GM21529 (cell line): Measurements from ENCODE around the gene POLD4.
A peak's percentile ranks its signal among the peaks of the same experiment; 100 is the strongest.
"Not testable (repeated sequence)": the region's sequence is repeated elsewhere in the genome, so short reads cannot be mapped to it uniquely, and the experiment has no call there.

ENCODE experiments used
- ATAC-seq: cut with Tn5 transposase; IDR thresholded peaks from one replicate; pipeline ENCODE4 v1.9.1; 2021; ENCODE audit not compliant: unreplicated experiment

Gene POLD4

DNA sequence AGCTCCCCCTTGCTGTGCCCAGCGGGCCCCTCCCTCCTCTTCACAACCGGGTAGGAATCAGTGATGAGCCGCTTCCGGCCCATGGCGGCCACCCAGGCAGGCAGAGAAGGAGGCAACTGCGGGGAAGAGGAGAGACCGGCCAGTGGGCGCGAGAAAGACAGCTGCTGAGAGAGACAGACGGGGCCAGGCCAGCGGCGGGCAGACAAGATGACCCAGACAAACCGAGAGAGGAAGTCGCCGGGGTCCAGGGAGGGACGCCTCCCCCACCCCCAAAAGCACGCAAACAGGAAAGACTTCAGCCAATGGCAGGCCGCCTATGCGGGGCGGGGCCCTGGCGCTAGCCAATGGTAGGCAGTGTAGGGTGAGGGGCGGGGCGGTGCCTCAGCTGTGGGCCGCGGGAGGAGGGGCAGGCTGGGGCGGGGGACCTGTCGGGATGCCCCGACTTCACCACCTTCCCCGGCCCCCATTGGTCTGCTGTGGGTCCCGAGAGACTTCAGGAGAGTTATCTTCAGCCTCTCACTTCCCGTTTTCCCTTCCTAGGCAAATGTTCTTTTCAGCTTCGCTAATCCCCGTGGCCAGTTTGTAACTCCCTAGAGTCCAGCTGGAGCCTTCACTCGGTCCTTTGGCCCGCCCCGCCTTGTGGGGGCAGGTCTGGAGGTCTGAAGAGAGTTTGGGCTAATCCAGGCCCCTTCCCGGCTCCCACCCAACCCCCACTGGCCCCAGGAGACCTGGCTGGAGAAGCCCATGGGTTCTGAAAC lies at the start of gene POLD4:
TSS of gene POLD4 (minus strand) at position 230 of the 758 bp plus-strand sequence. CDS start at position 83, 147 bp downstream.
- peak; percentile 70 for ATAC-seq

- ATAC-seq = not testable (repeated sequence)
Observed at GRCh38 chr11:67403085-67403484, 49.7 kb upstream of the POLD4 start.

DNA sequence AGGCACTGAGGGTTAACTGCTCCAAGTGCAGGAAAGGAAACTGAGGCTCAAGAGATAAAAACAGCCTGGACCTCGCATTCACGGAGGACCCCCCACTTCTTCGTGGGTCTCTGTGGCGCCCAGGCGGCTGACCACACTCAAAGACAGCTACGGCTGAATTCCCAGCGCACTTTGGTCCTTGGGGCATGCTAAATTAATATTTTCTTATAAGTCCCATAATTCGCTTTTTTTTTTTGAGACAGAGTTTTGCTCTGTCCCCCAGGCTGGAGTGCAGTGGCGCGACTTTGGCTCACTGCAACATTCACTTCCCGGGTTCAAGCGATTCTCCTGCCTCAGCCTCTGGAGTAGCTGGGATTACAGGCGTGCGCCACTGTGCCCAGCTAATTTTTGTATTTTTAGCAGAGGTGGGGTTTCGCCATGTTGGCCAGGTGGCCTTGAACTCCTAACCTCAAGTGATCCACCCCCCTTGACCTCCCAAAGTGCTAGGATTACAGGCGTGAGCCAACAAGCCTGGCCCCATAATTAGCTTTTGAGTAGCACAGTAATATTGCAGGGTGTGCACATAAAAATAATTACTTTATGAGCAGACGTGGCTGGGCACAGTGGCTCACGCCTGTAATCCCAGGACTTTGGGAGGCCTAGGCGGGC lies 49.0 kb upstream of the POLD4 start:
- ATAC-seq = not testable (repeated sequence)

- peak; percentile 48 for ATAC-seq
Observed at GRCh38 chr11:67401495-67402191, 48.3 kb upstream of the POLD4 start, which contains the start of gene PPP1CA. TSS of gene PPP1CA (minus strand) at chr11:67401858. CDS start at chr11:67401782, 76 bp downstream.

DNA sequence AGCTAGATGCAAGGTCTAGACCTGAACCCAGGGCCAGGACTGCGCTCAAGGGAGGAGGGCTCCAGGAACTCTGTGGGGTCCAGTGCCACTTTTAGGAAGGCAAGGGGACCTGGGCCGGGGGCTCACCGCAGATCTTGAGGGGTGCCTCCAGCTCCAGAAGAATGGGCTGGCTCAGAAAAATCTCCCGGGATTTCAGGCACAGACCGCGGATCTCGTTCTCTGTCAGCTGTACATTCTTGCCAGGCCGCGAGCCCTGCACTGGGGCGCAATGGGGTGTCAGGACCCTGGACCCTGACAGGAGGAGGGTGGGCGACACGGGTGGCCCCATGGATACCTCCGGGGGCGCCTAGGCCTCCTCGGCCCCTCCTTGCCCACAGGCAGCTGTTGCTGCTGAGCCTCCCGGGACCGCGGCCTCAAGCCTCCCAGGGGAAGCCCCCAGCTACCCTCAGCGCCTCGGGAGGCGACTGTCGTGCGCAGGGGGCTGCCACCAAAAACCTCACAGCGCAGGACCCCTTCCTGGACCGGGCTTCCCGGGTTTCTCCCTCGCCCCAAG lies 47.7 kb upstream of the POLD4 start:
- ATAC-seq = peak; percentile 14

- ATAC-seq = no peak
Observed at GRCh38 chr11:67400251-67400941, 47.0 kb upstream of the POLD4 start.

DNA sequence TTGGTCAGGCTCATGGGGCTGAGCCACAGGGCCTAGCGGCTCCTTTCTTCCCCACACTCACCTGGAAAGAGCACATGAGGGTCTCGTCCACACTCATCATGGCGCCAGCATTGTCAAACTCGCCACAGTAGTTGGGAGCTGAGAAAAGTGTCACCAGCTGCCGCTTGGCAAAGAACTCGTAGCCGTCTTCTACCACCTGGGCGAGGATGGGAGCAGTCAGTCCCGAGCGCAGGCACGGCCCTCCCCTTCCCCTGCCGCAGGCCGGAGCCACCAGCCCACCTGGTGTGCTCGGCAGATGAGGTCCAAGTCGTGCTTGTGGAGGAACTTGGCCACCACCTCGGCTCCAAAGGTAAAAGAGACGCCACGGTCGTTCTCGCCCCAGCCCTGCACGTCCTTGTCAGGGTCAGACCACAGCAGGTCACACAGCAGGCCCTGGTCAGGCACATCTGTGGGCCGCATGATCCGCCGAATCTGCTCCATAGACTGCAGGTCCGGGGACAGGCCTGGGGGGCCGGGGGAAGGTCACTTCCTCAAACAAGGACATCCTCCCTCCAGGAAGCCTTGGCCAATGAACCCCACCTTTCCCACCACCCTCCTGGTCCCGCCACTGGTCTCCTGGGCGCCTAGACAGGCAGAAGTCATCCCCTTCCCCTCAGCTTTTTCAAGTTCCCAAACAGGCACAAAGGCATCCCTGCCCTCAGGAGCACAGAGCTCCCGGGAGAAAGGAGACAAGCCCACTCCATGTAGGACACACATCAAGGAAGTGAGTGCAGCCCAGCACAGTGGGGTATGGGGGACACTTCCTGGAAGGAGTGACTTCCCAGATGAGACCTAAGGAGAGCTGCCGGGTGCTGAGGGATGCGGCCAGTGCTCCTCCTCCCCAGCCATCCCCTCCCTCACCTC lies 45.6 kb upstream of the POLD4 start:
- no peak for ATAC-seq

GRCh38 chr11:67397986-67398660 lies 44.8 kb upstream of the POLD4 start:
- no peak for ATAC-seq

- no peak for ATAC-seq
Observed at GRCh38 chr11:67397536-67397935, 44.2 kb upstream of the POLD4 start.

DNA sequence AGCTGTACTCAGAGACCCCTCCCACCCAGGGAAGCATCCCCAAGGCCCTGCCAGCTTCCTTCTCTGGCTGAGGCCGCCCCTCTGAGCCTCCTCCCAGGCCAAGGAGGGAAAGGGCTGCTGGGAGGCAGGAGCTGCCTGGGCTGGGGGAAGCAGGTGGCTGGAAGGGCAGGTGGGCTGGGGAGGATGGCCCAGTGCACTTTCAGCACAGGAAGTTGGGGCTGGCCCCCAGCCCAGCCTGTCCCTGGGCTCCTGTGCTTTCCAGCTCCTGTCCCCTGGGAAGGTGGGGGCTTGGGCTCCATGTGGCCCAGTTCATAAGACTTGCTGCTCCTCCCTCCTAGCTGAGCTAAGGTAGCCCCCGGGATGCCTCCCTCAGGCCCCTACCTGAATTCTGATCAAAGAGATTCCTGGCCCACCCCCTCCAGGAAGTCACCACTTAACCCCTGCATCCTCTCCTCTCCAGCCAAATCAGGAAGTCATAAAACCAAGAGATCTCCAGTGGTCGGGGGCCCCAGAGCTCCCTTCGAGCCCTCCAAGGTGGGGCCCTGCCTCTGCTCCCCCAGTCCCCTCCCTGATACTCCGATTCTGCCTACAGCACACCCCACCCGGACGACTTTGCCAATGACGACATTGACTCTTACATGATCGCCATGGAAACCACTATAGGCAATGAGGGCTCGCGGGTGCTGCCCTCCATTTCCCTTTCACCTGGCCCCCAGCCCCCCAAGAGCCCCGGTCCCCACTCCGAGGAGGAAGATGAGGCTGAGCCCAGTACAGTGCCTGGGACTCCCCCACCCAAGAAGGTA lies 43.4 kb upstream of the POLD4 start:
- no peak for ATAC-seq

DNA sequence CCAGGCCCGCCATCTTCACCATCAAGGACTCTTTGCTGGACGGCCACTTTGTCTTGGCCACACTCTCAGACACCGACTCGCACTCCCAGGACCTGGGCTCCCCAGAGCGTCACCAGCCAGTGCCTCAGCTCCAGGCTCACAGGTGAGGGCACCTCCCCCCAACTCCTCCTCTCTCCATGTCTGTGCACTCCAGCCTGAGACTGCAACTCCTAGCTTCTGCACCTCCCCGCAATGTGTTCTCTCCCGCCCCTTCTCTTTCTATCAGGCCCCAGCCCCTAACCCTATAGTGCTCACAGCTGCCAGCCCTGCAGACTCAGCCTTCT lies 42.9 kb upstream of the POLD4 start:
- no peak for ATAC-seq

GRCh38 chr11:67395555-67396258 lies 42.4 kb upstream of the POLD4 start:
- ATAC-seq = no peak

- ATAC-seq = no peak
Observed at GRCh38 chr11:67393990-67394389, 40.6 kb upstream of the POLD4 start.

DNA sequence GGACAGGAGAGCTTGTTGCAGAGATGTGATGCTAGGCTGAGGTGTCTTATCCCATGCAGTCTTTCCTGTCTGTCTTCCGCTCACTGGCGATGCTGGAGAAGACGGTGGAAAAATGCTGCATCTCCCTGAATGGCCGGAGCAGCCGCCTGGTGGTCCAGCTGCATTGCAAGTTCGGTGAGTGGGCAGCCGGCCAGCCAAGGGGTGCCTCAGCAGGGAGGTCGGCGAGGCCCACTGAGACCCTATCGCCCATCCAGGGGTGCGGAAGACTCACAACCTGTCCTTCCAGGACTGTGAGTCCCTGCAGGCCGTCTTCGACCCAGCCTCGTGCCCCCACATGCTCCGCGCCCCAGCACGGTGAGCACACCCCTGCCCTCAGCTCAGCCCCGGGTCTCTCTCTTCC lies 40.1 kb upstream of the POLD4 start:
- no peak for ATAC-seq

GRCh38 chr11:67392183-67392715 lies 38.9 kb upstream of the POLD4 start:
- ATAC-seq = peak; percentile 9

GRCh38 chr11:67391304-67392182 lies 38.2 kb upstream of the POLD4 start, which contains the start of gene RAD9A:
TSS of gene RAD9A (plus strand) at chr11:67391986. CDS start at chr11:67392045, 59 bp downstream.
- ATAC-seq = peak; percentile 62

DNA sequence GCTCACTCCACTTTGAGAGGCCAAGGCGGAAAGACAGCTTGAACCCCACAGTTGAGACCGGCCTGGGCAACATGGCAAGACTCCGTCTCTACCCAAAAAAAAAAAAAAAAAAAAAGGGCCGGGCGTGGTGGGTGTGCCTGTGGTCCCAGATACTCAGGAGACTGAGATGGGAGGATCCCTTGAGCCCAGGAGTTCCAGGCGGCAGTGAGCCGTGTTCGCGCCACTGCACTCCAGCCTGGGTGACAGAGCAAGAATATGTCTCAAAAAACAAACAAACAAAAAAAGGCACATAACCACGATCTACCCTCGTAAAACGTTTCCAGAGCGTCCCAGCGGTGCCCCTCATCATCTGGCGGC lies 37.6 kb upstream of the POLD4 start:
- no peak for ATAC-seq
